OCI-LY3 (cell line): ENCODE measurements around the gene USP33.
"Not testable (repeated sequence)": the region's sequence is repeated elsewhere in the genome, so short reads cannot be mapped to it uniquely, and the experiment has no call there.

Experiments
- H2AFZ ChIP-seq: fragments of 200-600, 300-600 bp; shearing (Covaris generic); 2 replicates; pipeline ENCODE4 v1.6.0; 2014; ENCODE audit warnings: antibody characterized with exemption, low read depth, low read length
- H3K27ac ChIP-seq: fragments of 200-600, 300-600 bp; sonication (generic); 2 replicates; pipeline ENCODE4 v1.5.1; 2014; ENCODE audit warnings: mild to moderate bottlenecking, low read length, moderate library complexity, mixed read lengths
- H3K27me3 ChIP-seq: fragments of 200-600, 300-600 bp; sonication (generic); 2 replicates; pipeline ENCODE4 v1.6.1; 2014; ENCODE audit warnings: low read depth, low read length, mixed read lengths
- H3K36me3 ChIP-seq: fragments of 200-600, 300-600 bp; sonication (generic); replicated peaks from 2 replicates; pipeline ENCODE3; 2014; ENCODE audit warnings: low read depth, low read length, mixed read lengths
- H3K4me1 ChIP-seq: fragments of 300-600, 200-600 bp; sonication (generic); 2 replicates; pipeline ENCODE4 v1.6.1; 2014; ENCODE audit warnings: low read length, mixed read lengths
- H3K4me2 ChIP-seq: fragments of 200-600, 300-600 bp; sonication (generic); 2 replicates; pipeline ENCODE4 v1.6.1; 2014; ENCODE audit warnings: low read length, mixed read lengths
- H3K4me3 ChIP-seq: fragments of 300-600, 200-600 bp; sonication (generic); 2 replicates; pipeline ENCODE4 v1.5.1; 2014; ENCODE audit warnings: antibody characterized with exemption, mild to moderate bottlenecking, low read length, moderate library complexity
- H3K79me2 ChIP-seq: fragments of 300-600, 200-600 bp; shearing (Covaris generic); 2 replicates; pipeline ENCODE4 v1.6.1; 2014; ENCODE audit warnings: mild to moderate bottlenecking, low read length, mixed read lengths
- H3K9ac ChIP-seq: fragments of 300-600, 200-600 bp; shearing (Covaris generic); 2 replicates; pipeline ENCODE4 v1.6.0; 2014; ENCODE audit warnings: mild to moderate bottlenecking, low read length, moderate library complexity
- H3K9me3 ChIP-seq: fragments of 200-600, 300-600 bp; shearing (Covaris generic); 2 replicates; pipeline ENCODE4 v1.6.1; 2014; ENCODE audit warnings: low read length, mixed read lengths; ENCODE audit not compliant: insufficient read depth
- H4K20me1 ChIP-seq: fragments of 200-600, 300-600 bp; sonication (generic); 2 replicates; pipeline ENCODE4 v1.6.1; 2016; ENCODE audit warnings: low read length, mixed read lengths; ENCODE audit not compliant: insufficient read depth
- CTCF ChIP-seq: fragments of 200-600, 300-600 bp; sonication (generic); IDR thresholded peaks from 2 replicates; pipeline ENCODE4 v1.5.1; 2014; ENCODE audit warnings: antibody characterized with exemption, low read length, low read depth
- EZH2phosphoT487 ChIP-seq: fragments of 200-600 bp; shearing (Covaris generic); IDR thresholded peaks from 2 replicates; pipeline ENCODE4 v1.6.1; 2018; ENCODE audit warnings: antibody characterized with exemption, mixed run types, low read depth

The USP33 gene

GRCh38 chr1:77796695-77797405, 37.2 kb upstream of the USP33 start:
- H3K79me2 ChIP-seq = no peaks in the 10 kb centered on the region
- TF ChIP-seq CTCF (no peak), EZH2phosphoT487 (no peak)
- H2AFZ ChIP-seq = no peak overlapping the region
- H3K9ac ChIP-seq = no peak overlapping the region
- no peaks in the 10 kb centered on the region for H4K20me1 ChIP-seq
- no peaks in the 10 kb centered on the region for H3K4me1 ChIP-seq
- H3K36me3 ChIP-seq = no peaks in the 10 kb centered on the region
- H3K4me3 ChIP-seq = no peak overlapping the region
- no peaks in the 10 kb centered on the region for H3K27me3 ChIP-seq
- no peak overlapping the region for H3K4me2 ChIP-seq
- H3K9me3 ChIP-seq = no peaks in the 10 kb centered on the region
- H3K27ac ChIP-seq = no peak overlapping the region

GRCh38 chr1:77794550-77794949, 34.9 kb upstream of the USP33 start:
- H3K4me1 ChIP-seq = no peaks in the 10 kb centered on the region
- no peak overlapping the region for H3K4me2 ChIP-seq
- H3K9ac ChIP-seq = no peak overlapping the region
- TF ChIP-seq EZH2phosphoT487 (no peak), CTCF (no peak)
- no peak overlapping the region for H2AFZ ChIP-seq
- H3K27ac ChIP-seq = no peak overlapping the region
- no peaks in the 10 kb centered on the region for H3K9me3 ChIP-seq
- no peak overlapping the region for H3K4me3 ChIP-seq
- no peaks in the 10 kb centered on the region for H4K20me1 ChIP-seq
- no peaks in the 10 kb centered on the region for H3K36me3 ChIP-seq
- H3K79me2 ChIP-seq = no peaks in the 10 kb centered on the region
- H3K27me3 ChIP-seq = no peaks in the 10 kb centered on the region

GRCh38 chr1:77786093-77786741, 26.6 kb upstream of the USP33 start:
- not testable (repeated sequence) for H3K36me3 ChIP-seq, H3K27ac ChIP-seq, H3K9ac ChIP-seq, H4K20me1 ChIP-seq, H3K4me3 ChIP-seq, H3K79me2 ChIP-seq, H2AFZ ChIP-seq, H3K9me3 ChIP-seq, H3K4me2 ChIP-seq, H3K4me1 ChIP-seq, H3K27me3 ChIP-seq

- no peak overlapping the region for H3K4me3 ChIP-seq
- H4K20me1 ChIP-seq = no peaks in the 10 kb centered on the region
- no peak overlapping the region for H3K9ac ChIP-seq
- peaks cover 3% of the 10 kb centered on the region for H3K36me3 ChIP-seq
- H3K9me3 ChIP-seq = no peaks in the 10 kb centered on the region
- no peak overlapping the region for H2AFZ ChIP-seq
- no peak overlapping the region for H3K4me2 ChIP-seq
- H3K27ac ChIP-seq = no peak overlapping the region
- H3K79me2 ChIP-seq = peaks cover 17% of the 10 kb centered on the region
- H3K27me3 ChIP-seq = no peaks in the 10 kb centered on the region; the same call in 1 of the 2 replicates
- peaks cover 8% of the 10 kb centered on the region for H3K4me1 ChIP-seq
- TF ChIP-seq EZH2phosphoT487 (no peak), CTCF (no peak)
Measured at GRCh38 chr1:77783141-77783540, 23.5 kb upstream of the USP33 start.
